Calu3 (cell line): ENCODE results near the gene AHCY. TPM values are rescaled to one million over a fixed set of nuclear protein-coding genes. Genes with fewer than 3 reads are reported as not detected.

ENCODE experiments used
- BruUV-seq: library from RNA; stranded (reverse); fragments of 400-500 nt; replicated peaks from 2 replicates; lab custom pipeline; 2021; lab: Mats Ljungman, UMichigan
- CTCF ChIA-PET: fragments of 300-600 bp; sonication (Branson Sonifier 250); formaldehyde crosslinking; loops from one replicate; lab custom pipeline; 2022; ENCODE audit warnings: antibody characterized with exemption; lab: Charles Lee
- DNase-seq: peaks from one replicate; pipeline ENCODE4 v3.0.0; 2022
- H3K27ac Mint-ChIP-seq: one replicate; pipeline ENCODE4 v1.8.0; 2022; ENCODE audit warnings: mixed read lengths; ENCODE audit not compliant: unreplicated experiment
- H3K27me3 Mint-ChIP-seq: one replicate; pipeline ENCODE4 v1.8.0; 2022; ENCODE audit warnings: mixed read lengths; ENCODE audit not compliant: unreplicated experiment
- H3K36me3 Mint-ChIP-seq: one replicate; pipeline ENCODE4 v1.8.0; 2022; ENCODE audit warnings: mild to moderate bottlenecking, moderate library complexity, mixed read lengths; ENCODE audit not compliant: insufficient read depth, unreplicated experiment
- H3K4me1 Mint-ChIP-seq: one replicate; pipeline ENCODE4 v1.8.0; 2022; ENCODE audit warnings: mild to moderate bottlenecking, low read depth, mixed read lengths; ENCODE audit not compliant: unreplicated experiment
- H3K4me3 Mint-ChIP-seq: one replicate; pipeline ENCODE4 v1.8.0; 2022; ENCODE audit warnings: mild to moderate bottlenecking, low read depth, moderate library complexity, mixed read lengths; ENCODE audit not compliant: unreplicated experiment
- H3K9me3 Mint-ChIP-seq: one replicate; pipeline ENCODE4 v1.8.0; 2022; ENCODE audit warnings: low read depth, mixed read lengths; ENCODE audit not compliant: unreplicated experiment
- intact Hi-C: fragments of 100-400 bp; cut with micrococcal nuclease; formaldehyde crosslinking; loops from one replicate; pipeline ENCODE4 v1.10.0; 2022; ENCODE audit not compliant: unreplicated experiment
- total RNA-seq: library from RNA; stranded (reverse); gene quantifications from 2 replicates; pipeline ENCODE4 v1.2.3, GENCODE V29; 2022
- TF ChIP-seq, protein P1 (sequence below): fragments of 200-600 bp; IDR thresholded peaks from one replicate; pipeline ENCODE4 v1.8.0; 2022; ENCODE audit warnings: antibody characterized with exemption; ENCODE audit not compliant: unreplicated experiment

AHCY gene
- total RNA-seq, 1 experiment from 2014 or later = 179 TPM

DNA sequence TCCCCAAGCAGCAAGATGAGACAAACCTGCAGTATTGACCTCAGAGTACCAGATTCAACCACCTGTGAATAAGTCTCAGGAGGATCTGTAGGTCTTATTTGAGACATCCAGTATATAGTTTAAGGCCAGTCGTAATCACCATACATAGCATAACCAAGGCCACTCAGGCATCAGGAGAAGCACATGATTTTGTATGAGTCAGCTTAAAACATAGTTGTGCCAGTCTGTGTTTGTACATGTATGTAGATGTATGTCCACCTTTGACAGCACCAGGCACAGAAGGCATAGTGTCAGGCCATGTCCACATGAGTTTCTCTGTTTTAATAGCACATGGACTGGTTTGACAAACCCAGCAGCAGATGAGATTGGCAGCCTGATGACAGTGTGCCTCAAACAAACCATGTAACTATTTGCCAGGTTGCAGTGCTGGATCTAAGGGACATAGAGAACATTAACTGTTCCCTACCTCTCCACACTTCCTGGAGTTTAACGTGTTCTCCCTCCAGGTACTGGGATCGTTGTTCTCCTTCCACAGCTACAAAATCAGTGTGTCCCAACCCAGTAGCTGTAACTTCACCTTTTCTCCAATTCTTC is 70.6 kb downstream of the AHCY start:
- Mint-ChIP-seq H3K4me3 (no peak overlapping the region), H3K27ac (no peak overlapping the region), H3K36me3 (no peaks in the 10 kb centered on the region), H3K9me3 (peaks cover 6% of the 10 kb centered on the region), H3K27me3 (peaks cover 50% of the 10 kb centered on the region), H3K4me1 (no peaks in the 10 kb centered on the region)
- TF ChIP-seq, protein P1, sequence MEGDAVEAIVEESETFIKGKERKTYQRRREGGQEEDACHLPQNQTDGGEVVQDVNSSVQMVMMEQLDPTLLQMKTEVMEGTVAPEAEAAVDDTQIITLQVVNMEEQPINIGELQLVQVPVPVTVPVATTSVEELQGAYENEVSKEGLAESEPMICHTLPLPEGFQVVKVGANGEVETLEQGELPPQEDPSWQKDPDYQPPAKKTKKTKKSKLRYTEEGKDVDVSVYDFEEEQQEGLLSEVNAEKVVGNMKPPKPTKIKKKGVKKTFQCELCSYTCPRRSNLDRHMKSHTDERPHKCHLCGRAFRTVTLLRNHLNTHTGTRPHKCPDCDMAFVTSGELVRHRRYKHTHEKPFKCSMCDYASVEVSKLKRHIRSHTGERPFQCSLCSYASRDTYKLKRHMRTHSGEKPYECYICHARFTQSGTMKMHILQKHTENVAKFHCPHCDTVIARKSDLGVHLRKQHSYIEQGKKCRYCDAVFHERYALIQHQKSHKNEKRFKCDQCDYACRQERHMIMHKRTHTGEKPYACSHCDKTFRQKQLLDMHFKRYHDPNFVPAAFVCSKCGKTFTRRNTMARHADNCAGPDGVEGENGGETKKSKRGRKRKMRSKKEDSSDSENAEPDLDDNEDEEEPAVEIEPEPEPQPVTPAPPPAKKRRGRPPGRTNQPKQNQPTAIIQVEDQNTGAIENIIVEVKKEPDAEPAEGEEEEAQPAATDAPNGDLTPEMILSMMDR = no peak
- no TSS peak for BruUV-seq
- intact Hi-C loops = no loop called here
- CTCF ChIA-PET = interaction anchor here (1.1 kb wide), 2 partner anchors 18 to 23 kb away, joined by 3 read pairs; no protein-coding TSS in a partner anchor
- no peak for DNase-seq

DNA sequence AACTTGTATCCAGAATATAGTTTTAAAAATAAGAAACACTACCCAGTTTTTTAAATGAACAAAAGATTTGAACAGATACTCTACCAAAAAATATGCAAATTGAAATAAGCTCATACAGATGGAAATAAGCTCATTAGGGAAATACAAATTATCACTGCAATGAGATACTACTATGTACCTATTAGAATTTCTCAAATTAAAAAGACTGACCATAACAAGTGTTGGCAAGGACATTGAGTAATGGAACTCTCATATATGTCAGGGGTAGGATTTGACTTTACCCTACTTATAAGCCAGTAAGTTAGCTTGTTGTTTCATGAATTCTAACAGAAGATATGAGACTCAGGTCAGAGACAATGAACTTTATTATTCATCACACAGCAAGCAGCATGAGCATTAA is 71.5 kb downstream of the AHCY start:
- no TSS peak for BruUV-seq
- peaks cover 43% of the 10 kb centered on the region for H3K27me3 Mint-ChIP-seq
- H3K36me3 Mint-ChIP-seq = no peaks in the 10 kb centered on the region
- intact Hi-C loops = no loop called here
- no peak overlapping the region for H3K4me3 Mint-ChIP-seq
- no peak for DNase-seq
- no peak overlapping the region for H3K27ac Mint-ChIP-seq
- TF ChIP-seq, protein P1 = no peak
- no peaks in the 10 kb centered on the region for H3K4me1 Mint-ChIP-seq
- H3K9me3 Mint-ChIP-seq = peaks cover 6% of the 10 kb centered on the region
- CTCF ChIA-PET = interaction anchor here (1.1 kb wide), 1 partner anchor 19 kb away, joined by 3 read pairs; no protein-coding TSS in a partner anchor

Other genes starting within 250 kb of the AHCY start
- gene EIF2S2, start 191.1 kb downstream of the AHCY start, total RNA-seq = 173 and 179 TPM in 2 replicates
- not detected in 2 replicates for gene ASIP, start 61.9 kb downstream of the AHCY start, total RNA-seq
- 90.1 and 91.6 TPM in 2 replicates for gene ITCH, start 59.9 kb upstream of the AHCY start, total RNA-seq
- 214 and 229 TPM in 2 replicates for gene DYNLRB1, start 213.1 kb upstream of the AHCY start, total RNA-seq